GM12875 (cell line): ENCODE measurements around the gene CTNNBL1.

Experiments
- H3K4me3 ChIP-seq: one replicate; pipeline ENCODE4 v1.5.1; 2011; ENCODE audit warnings: low read depth, low read length, control low read depth
- TF ChIP-seq, protein P1 (sequence below): IDR thresholded peaks from 2 replicates; pipeline ENCODE4 v1.5.1; 2011; ENCODE audit warnings: low read depth, mild to moderate bottlenecking, control low read depth, inconsistent platforms, low read length, moderate library complexity, borderline replicate concordance; ENCODE audit not compliant: insufficient read depth

The CTNNBL1 gene

DNA sequence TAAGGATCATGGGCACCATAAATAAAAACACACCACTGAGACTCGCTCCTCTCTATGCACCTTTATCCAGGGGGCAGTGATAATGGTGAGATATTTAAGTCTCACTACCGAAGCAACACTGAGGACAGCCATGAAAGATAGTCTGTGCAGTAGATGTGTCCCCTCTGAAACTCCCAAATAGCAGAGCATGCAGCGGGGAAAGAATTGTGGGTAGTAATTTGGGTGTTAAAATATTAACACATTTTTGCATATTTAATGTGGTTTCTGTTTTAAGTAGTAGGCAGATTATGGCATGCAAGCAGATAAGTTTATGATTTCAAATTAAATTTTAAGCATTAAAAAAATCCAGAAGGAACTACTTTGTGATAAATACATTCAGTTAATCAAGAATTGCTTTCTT lies 82.7 kb downstream of the CTNNBL1 start:
- TF ChIP-seq, protein P1, sequence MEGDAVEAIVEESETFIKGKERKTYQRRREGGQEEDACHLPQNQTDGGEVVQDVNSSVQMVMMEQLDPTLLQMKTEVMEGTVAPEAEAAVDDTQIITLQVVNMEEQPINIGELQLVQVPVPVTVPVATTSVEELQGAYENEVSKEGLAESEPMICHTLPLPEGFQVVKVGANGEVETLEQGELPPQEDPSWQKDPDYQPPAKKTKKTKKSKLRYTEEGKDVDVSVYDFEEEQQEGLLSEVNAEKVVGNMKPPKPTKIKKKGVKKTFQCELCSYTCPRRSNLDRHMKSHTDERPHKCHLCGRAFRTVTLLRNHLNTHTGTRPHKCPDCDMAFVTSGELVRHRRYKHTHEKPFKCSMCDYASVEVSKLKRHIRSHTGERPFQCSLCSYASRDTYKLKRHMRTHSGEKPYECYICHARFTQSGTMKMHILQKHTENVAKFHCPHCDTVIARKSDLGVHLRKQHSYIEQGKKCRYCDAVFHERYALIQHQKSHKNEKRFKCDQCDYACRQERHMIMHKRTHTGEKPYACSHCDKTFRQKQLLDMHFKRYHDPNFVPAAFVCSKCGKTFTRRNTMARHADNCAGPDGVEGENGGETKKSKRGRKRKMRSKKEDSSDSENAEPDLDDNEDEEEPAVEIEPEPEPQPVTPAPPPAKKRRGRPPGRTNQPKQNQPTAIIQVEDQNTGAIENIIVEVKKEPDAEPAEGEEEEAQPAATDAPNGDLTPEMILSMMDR: no peak
- H3K4me3 ChIP-seq: no peak overlapping the region

- TF ChIP-seq, protein P1: no peak
- H3K4me3 ChIP-seq: no peak overlapping the region
Measured at GRCh38 chr20:37777012-37777950, 83.5 kb downstream of the CTNNBL1 start.

DNA sequence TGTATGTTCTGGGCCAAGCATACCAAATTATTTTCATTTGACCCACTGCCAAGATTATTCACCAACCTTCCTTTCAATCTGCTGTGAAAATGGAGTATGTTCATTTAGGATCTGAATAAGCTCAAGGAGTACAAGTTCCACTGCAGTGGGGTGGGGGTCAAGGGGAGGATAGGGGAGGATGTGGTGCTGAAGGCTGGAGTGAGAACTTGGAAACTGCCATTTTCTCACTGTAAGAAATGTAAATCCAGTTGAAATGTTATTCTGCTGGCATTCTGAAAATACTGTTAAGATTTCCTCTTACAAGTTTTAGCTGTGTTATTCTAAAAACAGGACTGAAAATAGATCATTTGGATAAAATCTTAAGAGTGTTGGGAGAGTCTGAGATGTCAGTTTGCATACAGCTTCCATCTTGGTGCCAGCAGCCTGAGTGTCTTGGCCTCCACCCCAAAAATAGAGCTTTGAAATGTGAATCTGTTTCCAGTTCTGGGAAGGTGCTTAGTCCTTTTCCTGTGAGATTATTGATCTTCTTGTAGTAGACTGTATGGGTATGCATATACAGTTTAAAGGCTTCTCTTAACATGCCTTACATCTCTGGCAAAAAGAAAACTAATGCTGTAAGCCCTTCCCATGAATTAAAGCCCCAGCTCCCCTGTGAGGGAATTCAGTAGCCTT lies 84.3 kb downstream of the CTNNBL1 start:
- TF ChIP-seq, protein P1: no peak
- H3K4me3 ChIP-seq: no peak overlapping the region

GRCh38 chr20:37781626-37782025 lies 87.8 kb downstream of the CTNNBL1 start:
- H3K4me3 ChIP-seq: no peak overlapping the region
- TF ChIP-seq, protein P1: no peak

DNA sequence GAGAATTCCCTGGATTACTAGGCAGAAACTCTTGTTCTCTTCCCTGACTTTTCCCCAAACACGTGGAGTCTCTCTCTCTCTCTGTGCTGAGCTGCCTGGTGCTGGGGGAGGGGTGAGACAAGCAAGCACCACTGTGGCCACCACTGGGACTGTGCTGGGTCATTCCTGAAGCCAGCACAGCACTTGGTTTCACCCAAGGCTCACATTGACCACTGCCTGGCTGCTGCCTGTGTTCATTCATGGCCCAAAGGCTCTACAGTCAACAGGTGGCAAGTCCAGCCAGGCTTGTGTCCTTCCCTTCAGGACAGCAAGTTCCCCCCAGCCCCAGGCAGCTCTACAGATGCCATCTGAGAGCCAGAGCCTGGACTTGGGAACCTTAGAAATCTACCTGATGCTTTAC lies 92.2 kb downstream of the CTNNBL1 start:
- TF ChIP-seq, protein P1: no peak
- H3K4me3 ChIP-seq: no peak overlapping the region

GRCh38 chr20:37789408-37789807 lies 95.6 kb downstream of the CTNNBL1 start:
- TF ChIP-seq, protein P1: no peak
- H3K4me3 ChIP-seq: no peak overlapping the region

- TF ChIP-seq, protein P1: no peak
- no peak overlapping the region for H3K4me3 ChIP-seq
Measured at GRCh38 chr20:37790900-37791299, 97.1 kb downstream of the CTNNBL1 start.
